Measurements from ENCODE around the gene ENTPD2.

GRCh38 chr9:137044502-137045177 is 9.2 kb downstream of the ENTPD2 start:
- TF ChIP-seq POLR2A (IDR thresholded peaks at IDR 0.05), result peak in 1 of 2 donors; percentile 38
- TF ChIP-seq, protein P1, sequence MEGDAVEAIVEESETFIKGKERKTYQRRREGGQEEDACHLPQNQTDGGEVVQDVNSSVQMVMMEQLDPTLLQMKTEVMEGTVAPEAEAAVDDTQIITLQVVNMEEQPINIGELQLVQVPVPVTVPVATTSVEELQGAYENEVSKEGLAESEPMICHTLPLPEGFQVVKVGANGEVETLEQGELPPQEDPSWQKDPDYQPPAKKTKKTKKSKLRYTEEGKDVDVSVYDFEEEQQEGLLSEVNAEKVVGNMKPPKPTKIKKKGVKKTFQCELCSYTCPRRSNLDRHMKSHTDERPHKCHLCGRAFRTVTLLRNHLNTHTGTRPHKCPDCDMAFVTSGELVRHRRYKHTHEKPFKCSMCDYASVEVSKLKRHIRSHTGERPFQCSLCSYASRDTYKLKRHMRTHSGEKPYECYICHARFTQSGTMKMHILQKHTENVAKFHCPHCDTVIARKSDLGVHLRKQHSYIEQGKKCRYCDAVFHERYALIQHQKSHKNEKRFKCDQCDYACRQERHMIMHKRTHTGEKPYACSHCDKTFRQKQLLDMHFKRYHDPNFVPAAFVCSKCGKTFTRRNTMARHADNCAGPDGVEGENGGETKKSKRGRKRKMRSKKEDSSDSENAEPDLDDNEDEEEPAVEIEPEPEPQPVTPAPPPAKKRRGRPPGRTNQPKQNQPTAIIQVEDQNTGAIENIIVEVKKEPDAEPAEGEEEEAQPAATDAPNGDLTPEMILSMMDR (IDR thresholded peaks at IDR 0.05), result no peak
